H9 (cell line): Measurements from ENCODE around the gene STON2. TPM values are rescaled to one million over a fixed set of nuclear protein-coding genes. Genes with fewer than 3 reads are reported as not detected.

Experiments used
- DNase-seq: peaks from one replicate; pipeline ENCODE4 v3.0.0-alpha.2; 2017
- H2AFZ ChIP-seq: one replicate; pipeline ENCODE4 v1.6.1; 2013; ENCODE audit warnings: mild to moderate bottlenecking, low read length, control low read depth, moderate library complexity
- H2AK5ac ChIP-seq: 2 replicates; pipeline ENCODE4 v1.6.1; 2013; ENCODE audit warnings: low read length, control low read depth, mixed read lengths; ENCODE audit not compliant: insufficient read length
- H2BK120ac ChIP-seq: one replicate; pipeline ENCODE4 v1.6.1; 2013; ENCODE audit warnings: low read depth, mild to moderate bottlenecking, low read length, control low read depth, inconsistent platforms; ENCODE audit not compliant: poor library complexity, severe bottlenecking
- H2BK12ac ChIP-seq: 2 replicates; pipeline ENCODE4 v1.6.1; 2013; ENCODE audit warnings: low read length, control low read depth, mixed read lengths, low read depth; ENCODE audit not compliant: insufficient read length
- H2BK15ac ChIP-seq: 2 replicates; pipeline ENCODE4 v1.6.1; 2013; ENCODE audit warnings: low read depth, low read length, control low read depth
- H2BK20ac ChIP-seq: one replicate; pipeline ENCODE4 v1.6.1; 2013; ENCODE audit warnings: low read depth, mild to moderate bottlenecking, low read length, control low read depth, inconsistent platforms; ENCODE audit not compliant: poor library complexity, severe bottlenecking
- H2BK5ac ChIP-seq: 2 replicates; pipeline ENCODE4 v1.6.1; 2013; ENCODE audit warnings: low read length, control low read depth, mixed read lengths; ENCODE audit not compliant: insufficient read length
- H3K14ac ChIP-seq: 2 replicates; pipeline ENCODE4 v1.6.1; 2013; ENCODE audit warnings: low read length, control low read depth; ENCODE audit not compliant: insufficient read depth
- H3K18ac ChIP-seq: 2 replicates; pipeline ENCODE4 v1.6.1; 2013; ENCODE audit warnings: low read depth, mild to moderate bottlenecking, mixed read lengths, low read length, control low read depth; ENCODE audit not compliant: insufficient read length
- H3K23ac ChIP-seq: 2 replicates; pipeline ENCODE4 v1.6.1; 2013; ENCODE audit warnings: low read length, control low read depth, mixed read lengths, low read depth; ENCODE audit not compliant: insufficient read length
- H3K23me2 ChIP-seq: 2 replicates; pipeline ENCODE4 v1.6.1; 2013; ENCODE audit warnings: low read depth, mild to moderate bottlenecking, mixed read lengths, low read length, control low read depth; ENCODE audit not compliant: insufficient read length, poor library complexity, severe bottlenecking
- H3K27ac ChIP-seq: 2 replicates; pipeline ENCODE4 v1.5.1; 2013; ENCODE audit warnings: low read length, control low read depth, mixed read lengths, low read depth; ENCODE audit not compliant: insufficient read length
- H3K27me3 ChIP-seq: 2 replicates; pipeline ENCODE4 v1.6.1; 2013; ENCODE audit warnings: low read length, control low read depth, inconsistent platforms; ENCODE audit not compliant: insufficient read depth
- H3K4ac ChIP-seq: 2 replicates; pipeline ENCODE4 v1.6.1; 2013; ENCODE audit warnings: low read depth, mild to moderate bottlenecking, control low read depth, inconsistent platforms, low read length, moderate library complexity
- H3K4me1 ChIP-seq: 2 replicates; pipeline ENCODE4 v1.6.1; 2013; ENCODE audit warnings: low read length, control low read depth, inconsistent platforms; ENCODE audit not compliant: insufficient read depth
- H3K4me2 ChIP-seq: 2 replicates; pipeline ENCODE4 v1.6.1; 2013; ENCODE audit warnings: low read length, control low read depth, mixed read lengths; ENCODE audit not compliant: insufficient read length, insufficient read depth
- H3K56ac ChIP-seq: 2 replicates; pipeline ENCODE4 v1.6.1; 2013; ENCODE audit warnings: low read depth, mild to moderate bottlenecking, mixed read lengths, low read length, control low read depth; ENCODE audit not compliant: insufficient read length
- H3K79me1 ChIP-seq: 2 replicates; pipeline ENCODE4 v1.6.1; 2013; ENCODE audit warnings: low read depth, mild to moderate bottlenecking, moderate library complexity, low read length, control low read depth, inconsistent platforms; ENCODE audit not compliant: insufficient read depth, poor library complexity, severe bottlenecking
- H3K79me2 ChIP-seq: 2 replicates; pipeline ENCODE4 v1.6.1; 2013; ENCODE audit warnings: low read length, control low read depth, inconsistent platforms; ENCODE audit not compliant: insufficient read depth
- H3K9ac ChIP-seq: 2 replicates; pipeline ENCODE4 v1.6.1; 2013; ENCODE audit warnings: low read length, control low read depth, mixed read lengths; ENCODE audit not compliant: insufficient read length; ENCODE audit errors: extremely low read depth
- H3K9me3 ChIP-seq: one replicate; pipeline ENCODE4 v1.6.1; 2013; ENCODE audit warnings: low read depth, low read length, inconsistent platforms; ENCODE audit not compliant: control insufficient read depth
- H3T11ph ChIP-seq: one replicate; pipeline ENCODE4 v1.6.1; 2013; ENCODE audit warnings: mild to moderate bottlenecking, low read length, control low read depth, inconsistent platforms
- H4K20me1 ChIP-seq: one replicate; pipeline ENCODE4 v1.6.1; 2013; ENCODE audit not compliant: control insufficient read depth, insufficient read length, insufficient read depth
- H4K5ac ChIP-seq: 2 replicates; pipeline ENCODE4 v1.6.1; 2013; ENCODE audit warnings: low read depth, mild to moderate bottlenecking, mixed read lengths, low read length, control low read depth; ENCODE audit not compliant: insufficient read length
- H4K8ac ChIP-seq: replicated peaks from 2 replicates; pipeline ENCODE4 v1.6.1; 2013; ENCODE audit warnings: low read length, control low read depth, mixed read lengths, low read depth; ENCODE audit not compliant: insufficient read length
- H4K91ac ChIP-seq: 2 replicates; pipeline ENCODE4 v1.6.1; 2013; ENCODE audit warnings: low read depth, mild to moderate bottlenecking, moderate library complexity, mixed read lengths, low read length, control low read depth; ENCODE audit not compliant: insufficient read length
- H3K27ac Mint-ChIP-seq, 3 experiments: 2 replicates in 2 of 3; 3 replicates in 1 of 3; pipeline ENCODE4 v1.8.0; 2020 to 2021; ENCODE audit warnings: mixed read lengths in 3 of 3, mild to moderate bottlenecking in 1 of 3, moderate library complexity in 1 of 3
- H3K27me3 Mint-ChIP-seq: 2 replicates; pipeline ENCODE4 v1.8.0; 2021; ENCODE audit warnings: low read depth, mild to moderate bottlenecking, moderate library complexity, mixed read lengths
- H3K36me3 Mint-ChIP-seq, 3 experiments: 2 replicates in 2 of 3; 3 replicates in 1 of 3; pipeline ENCODE4 v1.8.0; 2020 to 2021; ENCODE audit warnings: low read depth in 3 of 3, mixed read lengths in 3 of 3; ENCODE audit not compliant: insufficient read depth in 1 of 3
- H3K4me1 Mint-ChIP-seq, 2 experiments: 2 replicates each; pipeline ENCODE4 v1.8.0; 2020; ENCODE audit warnings: mixed read lengths in 2 of 2
- H3K4me3 Mint-ChIP-seq, 2 experiments: 2 replicates in 1 of 2; 3 replicates in 1 of 2; pipeline ENCODE4 v1.8.0; 2020 to 2021; ENCODE audit warnings: mild to moderate bottlenecking in 2 of 2, mixed read lengths in 2 of 2, moderate library complexity in 1 of 2
- H3K9me3 Mint-ChIP-seq, 2 experiments: 2 replicates in 1 of 2; 3 replicates in 1 of 2; pipeline ENCODE4 v1.8.0; 2020; ENCODE audit warnings: mild to moderate bottlenecking in 2 of 2, mixed read lengths in 2 of 2, moderate library complexity in 1 of 2
- WGBS: extraction: QIAGEN DNeasy Blood & Tissue Kit; methylation state at CpG from one replicate; pipeline ENCODE4 v1.1.7; 2013; ENCODE audit warnings: missing lambda C conversion rate, low lambda C conversion rate, mixed read lengths; ENCODE audit not compliant: insufficient read length; ENCODE audit errors: extremely low coverage; 5-methylcytosine and 5-hydroxymethylcytosine counted together
- total RNA-seq: library from RNA; stranded (reverse); gene quantifications from 2 replicates; pipeline ENCODE4 v1.2.1, GENCODE V29; 2021
- TF ChIP-seq, protein P1 (sequence below): fragments of 200-600 bp; sonication (generic); conservative IDR thresholded peaks from 3 replicates; pipeline ENCODE4 v1.8.0; 2021; ENCODE audit warnings: antibody characterized with exemption, mild to moderate bottlenecking

Gene STON2
- total RNA-seq, 1 experiment from 2014 or later: 62.9 TPM

DNA sequence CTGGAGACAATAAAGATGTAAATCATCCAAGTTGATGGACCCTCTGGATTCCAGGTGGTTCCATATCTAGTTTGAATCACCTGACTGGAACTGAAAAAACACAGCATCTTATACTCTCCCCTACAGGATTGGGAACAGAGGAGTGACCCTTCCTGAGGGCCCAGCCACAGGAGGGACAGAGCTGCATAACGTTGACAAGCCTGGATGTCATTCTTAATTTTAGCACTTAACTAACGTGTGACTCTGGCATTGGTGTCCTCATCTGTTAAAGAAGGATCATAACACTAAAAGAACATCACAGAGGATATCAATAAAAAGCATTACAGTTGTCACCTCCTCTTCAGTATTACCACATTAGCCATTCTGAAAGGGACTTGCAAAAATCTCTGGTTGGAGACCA is 47.7 kb downstream of the STON2 start:
- WGBS: no CpG with 5 or more reads among the region's 2 CpGs
- Histone ChIP-seq H4K5ac (no peak overlapping the region), H4K8ac (no peak overlapping the region), H4K20me1 (no peaks in the 10 kb centered on the region), H2BK5ac (no peak overlapping the region), H3K4me1 (no peaks in the 10 kb centered on the region; the same call in 1 of the 2 replicates), H2AFZ (no peak overlapping the region), H3K79me1 (no peaks in the 10 kb centered on the region), H3T11ph (no peak overlapping the region), H2BK120ac (no peak overlapping the region), H3K56ac (no peak overlapping the region), H2BK20ac (no peak overlapping the region), H2AK5ac (no peak overlapping the region), H2BK12ac (no peak overlapping the region), H3K79me2 (no peaks in the 10 kb centered on the region), H3K4me2 (no peak overlapping the region), H4K91ac (no peak overlapping the region), H3K9ac (no peak overlapping the region), H3K9me3 (no peaks in the 10 kb centered on the region), H3K4ac (no peak overlapping the region), H3K27ac (no peak overlapping the region), H2BK15ac (no peak overlapping the region), H3K27me3 (no peaks in the 10 kb centered on the region), H3K23me2 (no peaks in the 10 kb centered on the region), H3K18ac (no peak overlapping the region), H3K23ac (no peak overlapping the region), H3K14ac (no peak overlapping the region)
- Mint-ChIP-seq H3K4me3 (no peak overlapping the region), H3K4me1 (peaks cover 12 to 17% of the 10 kb centered on the region in 2 experiments), H3K9me3 (peaks cover 11 to 14% of the 10 kb centered on the region in 2 experiments), H3K27ac (no peak overlapping the region), H3K36me3 (peaks cover 6 to 14% (median 13%) of the 10 kb centered on the region in 3 experiments), H3K27me3 (no peaks in the 10 kb centered on the region)
- DNase-seq: no peak
- TF ChIP-seq, protein P1, sequence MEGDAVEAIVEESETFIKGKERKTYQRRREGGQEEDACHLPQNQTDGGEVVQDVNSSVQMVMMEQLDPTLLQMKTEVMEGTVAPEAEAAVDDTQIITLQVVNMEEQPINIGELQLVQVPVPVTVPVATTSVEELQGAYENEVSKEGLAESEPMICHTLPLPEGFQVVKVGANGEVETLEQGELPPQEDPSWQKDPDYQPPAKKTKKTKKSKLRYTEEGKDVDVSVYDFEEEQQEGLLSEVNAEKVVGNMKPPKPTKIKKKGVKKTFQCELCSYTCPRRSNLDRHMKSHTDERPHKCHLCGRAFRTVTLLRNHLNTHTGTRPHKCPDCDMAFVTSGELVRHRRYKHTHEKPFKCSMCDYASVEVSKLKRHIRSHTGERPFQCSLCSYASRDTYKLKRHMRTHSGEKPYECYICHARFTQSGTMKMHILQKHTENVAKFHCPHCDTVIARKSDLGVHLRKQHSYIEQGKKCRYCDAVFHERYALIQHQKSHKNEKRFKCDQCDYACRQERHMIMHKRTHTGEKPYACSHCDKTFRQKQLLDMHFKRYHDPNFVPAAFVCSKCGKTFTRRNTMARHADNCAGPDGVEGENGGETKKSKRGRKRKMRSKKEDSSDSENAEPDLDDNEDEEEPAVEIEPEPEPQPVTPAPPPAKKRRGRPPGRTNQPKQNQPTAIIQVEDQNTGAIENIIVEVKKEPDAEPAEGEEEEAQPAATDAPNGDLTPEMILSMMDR: no peak
